ENCODE results near the gene C1QB.

Gene C1QB

DNA sequence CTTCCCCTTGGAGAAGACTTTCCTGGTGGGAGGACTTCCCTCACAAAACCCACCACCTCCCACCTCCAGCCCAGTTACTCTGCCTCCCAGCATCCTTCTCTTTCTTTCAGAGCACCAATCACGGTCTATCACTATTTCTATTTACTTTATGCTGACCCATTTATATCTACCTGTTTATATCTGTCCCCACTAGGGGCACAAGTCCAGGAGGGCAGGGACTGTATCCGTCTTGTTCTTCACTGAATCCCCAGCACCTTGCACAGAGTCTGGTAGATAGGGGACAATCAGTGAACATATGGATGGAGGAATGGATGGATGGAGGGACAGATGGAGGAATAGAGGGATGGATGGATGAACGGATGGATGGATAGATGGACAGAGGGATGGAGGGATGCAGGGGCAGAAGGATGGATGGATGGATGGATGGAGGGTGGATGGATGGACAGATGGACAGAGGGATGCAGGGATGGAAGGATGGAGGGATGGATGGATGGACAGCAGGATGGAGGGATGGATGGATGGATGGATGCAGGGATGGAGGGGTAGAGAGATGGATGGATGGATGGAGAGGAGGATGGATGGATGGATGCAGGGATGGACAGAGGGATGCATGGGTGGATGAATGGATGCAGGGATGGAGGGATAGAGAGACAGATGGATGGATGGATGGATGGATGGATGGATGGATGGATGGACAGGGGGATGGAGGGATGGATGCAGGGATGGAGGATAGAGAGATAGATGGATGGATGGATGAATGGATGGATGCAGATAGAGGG is 5.5 kb downstream of the C1QB start:
- TF ChIP-seq, protein P1, sequence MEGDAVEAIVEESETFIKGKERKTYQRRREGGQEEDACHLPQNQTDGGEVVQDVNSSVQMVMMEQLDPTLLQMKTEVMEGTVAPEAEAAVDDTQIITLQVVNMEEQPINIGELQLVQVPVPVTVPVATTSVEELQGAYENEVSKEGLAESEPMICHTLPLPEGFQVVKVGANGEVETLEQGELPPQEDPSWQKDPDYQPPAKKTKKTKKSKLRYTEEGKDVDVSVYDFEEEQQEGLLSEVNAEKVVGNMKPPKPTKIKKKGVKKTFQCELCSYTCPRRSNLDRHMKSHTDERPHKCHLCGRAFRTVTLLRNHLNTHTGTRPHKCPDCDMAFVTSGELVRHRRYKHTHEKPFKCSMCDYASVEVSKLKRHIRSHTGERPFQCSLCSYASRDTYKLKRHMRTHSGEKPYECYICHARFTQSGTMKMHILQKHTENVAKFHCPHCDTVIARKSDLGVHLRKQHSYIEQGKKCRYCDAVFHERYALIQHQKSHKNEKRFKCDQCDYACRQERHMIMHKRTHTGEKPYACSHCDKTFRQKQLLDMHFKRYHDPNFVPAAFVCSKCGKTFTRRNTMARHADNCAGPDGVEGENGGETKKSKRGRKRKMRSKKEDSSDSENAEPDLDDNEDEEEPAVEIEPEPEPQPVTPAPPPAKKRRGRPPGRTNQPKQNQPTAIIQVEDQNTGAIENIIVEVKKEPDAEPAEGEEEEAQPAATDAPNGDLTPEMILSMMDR (IDR thresholded peaks at IDR 0.05) = no peak

DNA sequence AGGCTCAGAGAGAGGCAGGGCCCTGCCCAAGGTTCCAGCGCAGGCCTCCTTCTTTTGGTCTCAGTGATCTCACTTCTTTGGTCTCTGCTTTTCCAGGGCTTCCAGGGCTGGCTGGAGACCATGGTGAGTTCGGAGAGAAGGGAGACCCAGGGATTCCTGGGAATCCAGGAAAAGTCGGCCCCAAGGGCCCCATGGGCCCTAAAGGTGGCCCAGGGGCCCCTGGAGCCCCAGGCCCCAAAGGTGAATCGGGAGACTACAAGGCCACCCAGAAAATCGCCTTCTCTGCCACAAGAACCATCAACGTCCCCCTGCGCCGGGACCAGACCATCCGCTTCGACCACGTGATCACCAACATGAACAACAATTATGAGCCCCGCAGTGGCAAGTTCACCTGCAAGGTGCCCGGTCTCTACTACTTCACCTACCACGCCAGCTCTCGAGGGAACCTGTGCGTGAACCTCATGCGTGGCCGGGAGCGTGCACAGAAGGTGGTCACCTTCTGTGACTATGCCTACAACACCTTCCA is 7.7 kb downstream of the C1QB start:
- TF ChIP-seq, protein P1 (IDR thresholded peaks at IDR 0.05) = no peak

DNA sequence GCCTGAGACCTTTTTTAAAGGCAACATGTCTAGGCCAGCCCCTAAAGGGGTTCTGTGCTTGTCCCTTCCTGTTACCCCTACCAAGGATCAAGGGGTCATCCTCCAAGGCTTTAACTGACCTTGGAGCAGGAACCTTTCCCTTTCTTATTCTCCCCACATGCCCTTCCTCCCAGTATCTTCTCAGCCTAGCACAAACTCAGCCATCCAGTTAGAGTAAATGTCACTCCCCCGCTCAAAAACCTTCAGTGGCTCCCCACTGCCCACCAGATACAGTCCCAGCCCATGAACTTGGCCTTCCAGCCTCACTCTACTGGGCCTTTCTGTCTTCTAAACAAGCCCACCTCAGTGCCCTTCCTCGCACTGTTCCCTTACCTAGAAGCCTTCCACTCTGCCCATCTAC is 8.8 kb downstream of the C1QB start:
- TF ChIP-seq, protein P1 (IDR thresholded peaks at IDR 0.05) = no peak

DNA sequence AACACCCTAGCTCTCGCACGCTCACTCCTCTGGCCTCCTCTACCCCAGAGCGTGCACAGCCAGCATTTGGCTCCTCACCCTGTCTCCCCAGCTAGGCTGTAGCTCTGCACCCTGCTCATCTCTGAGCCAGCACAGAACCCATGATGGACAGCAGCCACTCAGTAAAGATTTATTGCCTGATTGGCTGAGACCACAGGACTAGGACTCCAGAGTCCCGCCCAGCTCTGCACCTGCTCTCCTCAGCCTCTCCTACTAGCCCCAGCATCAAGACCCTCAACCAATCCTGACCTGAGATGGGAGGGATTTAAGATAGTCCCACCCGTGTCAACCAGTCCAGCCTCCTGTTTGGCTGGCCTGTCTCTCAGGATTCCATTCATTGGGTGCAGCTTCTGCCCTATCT is 9.3 kb downstream of the C1QB start:
- TF ChIP-seq, protein P1 (IDR thresholded peaks at IDR 0.05) = no peak

DNA sequence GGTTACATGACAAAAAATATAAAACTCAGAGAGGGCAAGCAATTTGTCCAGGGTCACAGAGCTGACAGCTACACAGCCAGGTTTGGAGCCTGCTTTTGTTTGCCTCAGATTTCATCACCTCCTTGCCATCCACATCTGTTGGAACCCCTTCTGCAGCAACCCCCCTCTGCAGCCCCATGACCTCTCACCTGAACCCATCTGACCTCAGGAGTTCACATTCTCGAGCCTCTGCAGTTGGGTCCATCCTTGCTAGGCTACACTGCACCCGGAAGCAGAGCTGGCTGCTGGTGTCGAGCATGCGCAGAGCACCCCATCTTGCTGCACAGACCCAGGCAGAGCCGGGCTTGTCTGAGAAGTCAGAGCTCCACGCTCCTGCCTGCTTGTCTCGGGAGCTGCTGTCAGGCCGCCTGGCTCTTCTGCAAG is 10.0 kb downstream of the C1QB start:
- TF ChIP-seq, protein P1 (IDR thresholded peaks at IDR 0.05) = no peak

DNA sequence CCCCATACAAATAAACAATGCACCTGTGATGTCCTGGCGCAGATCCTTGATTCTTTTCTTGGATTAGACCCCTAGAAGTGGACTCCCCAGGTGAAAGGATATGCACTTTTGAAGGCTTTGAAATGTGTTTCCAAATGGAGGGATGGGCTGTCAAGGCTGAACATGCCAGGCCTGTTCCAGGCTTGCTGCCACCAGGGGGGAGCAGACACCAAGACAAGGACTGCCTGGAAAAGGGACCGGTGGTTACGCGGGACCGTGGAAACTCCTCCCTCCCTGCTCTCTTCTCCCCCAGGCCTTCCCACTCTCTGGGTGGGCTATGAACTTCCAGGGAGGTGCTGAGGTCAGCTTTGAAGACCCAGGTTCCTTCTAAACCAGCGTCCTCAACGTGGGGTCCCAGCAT is 12.7 kb downstream of the C1QB start:
- TF ChIP-seq, protein P1 (IDR thresholded peaks at IDR 0.05) = no peak

DNA sequence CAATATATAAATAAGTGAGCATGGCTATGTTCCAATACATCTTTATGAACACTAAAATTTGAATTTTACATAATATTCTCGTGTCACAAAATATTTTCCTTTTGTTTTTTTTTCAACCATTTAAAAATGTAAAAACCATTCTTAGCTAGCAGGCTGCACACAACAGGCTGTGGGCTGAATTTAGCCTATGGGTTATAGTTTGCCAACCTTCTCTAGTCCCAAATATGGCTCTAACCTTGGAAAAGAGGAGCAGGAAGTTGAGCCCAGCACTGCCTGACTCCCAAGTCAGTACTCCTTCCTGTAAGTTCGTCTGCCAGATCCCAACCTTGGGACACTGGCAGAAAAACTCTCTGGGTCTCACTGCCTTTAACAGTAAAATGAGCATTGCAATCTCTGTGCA is 13.4 kb downstream of the C1QB start:
- TF ChIP-seq, protein P1 (IDR thresholded peaks at IDR 0.05) = no peak
